GM18502 (cell line): Measurements from ENCODE around the gene NRXN3.

Experiments used
- ATAC-seq: cut with Tn5 transposase; IDR thresholded peaks from one replicate; pipeline ENCODE4 v1.9.1; 2021; ENCODE audit warnings: mild to moderate bottlenecking; ENCODE audit not compliant: unreplicated experiment, poor library complexity

Gene NRXN3

GRCh38 chr14:78170203-78170602, at the start of gene NRXN3:
TSS of gene NRXN3 (plus strand) at chr14:78170373. CDS start at chr14:78243094, 72,721 bp downstream.
- ATAC-seq, result no peak

GRCh38 chr14:78122436-78122835, 47.7 kb upstream of the NRXN3 start:
- no peak for ATAC-seq

- no peak for ATAC-seq
Observed at GRCh38 chr14:78123650-78124253, 46.4 kb upstream of the NRXN3 start.

- ATAC-seq, result no peak
Observed at GRCh38 chr14:78127961-78128360, 42.2 kb upstream of the NRXN3 start.

GRCh38 chr14:78129375-78129774, 40.8 kb upstream of the NRXN3 start:
- ATAC-seq, result no peak

- ATAC-seq, result no peak
Observed at GRCh38 chr14:78130356-78130755, 39.8 kb upstream of the NRXN3 start.

- ATAC-seq, result no peak
Observed at GRCh38 chr14:78131201-78131600, 39.0 kb upstream of the NRXN3 start.

GRCh38 chr14:78131616-78132015, 38.6 kb upstream of the NRXN3 start:
- no peak for ATAC-seq

- no peak for ATAC-seq
Observed at GRCh38 chr14:78135450-78135891, 34.7 kb upstream of the NRXN3 start.

GRCh38 chr14:78136695-78137094, 33.5 kb upstream of the NRXN3 start:
- ATAC-seq, result no peak

- no peak for ATAC-seq
Observed at GRCh38 chr14:78141590-78141989, 28.6 kb upstream of the NRXN3 start.

- ATAC-seq, result no peak
Observed at GRCh38 chr14:78142998-78143397, 27.2 kb upstream of the NRXN3 start.

GRCh38 chr14:78143489-78144145, 26.6 kb upstream of the NRXN3 start:
- no peak for ATAC-seq

GRCh38 chr14:78152201-78153063, 17.7 kb upstream of the NRXN3 start:
- ATAC-seq, result no peak

- no peak for ATAC-seq
Observed at GRCh38 chr14:78153064-78153341, 17.2 kb upstream of the NRXN3 start.

GRCh38 chr14:78154827-78155226, 15.3 kb upstream of the NRXN3 start:
- ATAC-seq, result no peak

- ATAC-seq, result no peak
Observed at GRCh38 chr14:78156196-78156595, 14.0 kb upstream of the NRXN3 start.

- no peak for ATAC-seq
Observed at GRCh38 chr14:78157494-78158437, 12.4 kb upstream of the NRXN3 start.

- no peak for ATAC-seq
Observed at GRCh38 chr14:78162202-78162601, 8.0 kb upstream of the NRXN3 start.

GRCh38 chr14:78164226-78164853, 5.8 kb upstream of the NRXN3 start:
- ATAC-seq, result peak; percentile 63
